PC-9 (cell line): ENCODE results near the gene TNFRSF1A. TPM values are rescaled to one million over a fixed set of nuclear protein-coding genes. Genes with fewer than 3 reads are reported as not detected.

ENCODE experiments used
- BruUV-seq: library from RNA; stranded (reverse); fragments of 400-500 nt; replicated peaks from 2 replicates; lab custom pipeline; 2021; lab: Mats Ljungman, UMichigan
- CTCF ChIA-PET: fragments of 300-600 bp; sonication (Branson Sonifier 250); formaldehyde crosslinking; loops from one replicate; lab custom pipeline; 2022; ENCODE audit warnings: antibody characterized with exemption; lab: Charles Lee
- POLR2A ChIA-PET: fragments of 300-600 bp; sonication (Branson Sonifier 250); formaldehyde crosslinking; loops from one replicate; lab custom pipeline; 2022; ENCODE audit warnings: antibody characterized with exemption; ENCODE audit not compliant: unreplicated experiment; lab: Charles Lee
- DNase-seq, 2 experiments: peaks; one replicate each; pipeline versions ENCODE4 v3.0.0 to v3.0.0-alpha.2; 2015 to 2022; ENCODE audit warnings: mixed read lengths in 1 of 2
- H2AFZ ChIP-seq: fragments of 200-600 bp; sonication (generic); 2 replicates; pipeline ENCODE4 v1.8.1; 2017; ENCODE audit warnings: antibody characterized with exemption
- H3F3A ChIP-seq: fragments of 200-600 bp; sonication (generic); 2 replicates; pipeline ENCODE4 v1.8.1; 2017; ENCODE audit warnings: antibody characterized with exemption, mild to moderate bottlenecking, low read depth; ENCODE audit not compliant: insufficient read depth
- H3K27ac ChIP-seq: fragments of 200-600 bp; sonication (generic); 2 replicates; pipeline ENCODE4 v1.6.1; 2016; ENCODE audit warnings: mixed run types
- H3K27me3 ChIP-seq: fragments of 200-600 bp; sonication (generic); 2 replicates; pipeline ENCODE4 v1.6.1; 2016; ENCODE audit warnings: low read depth, mixed run types; ENCODE audit not compliant: insufficient read depth
- H3K36me3 ChIP-seq: fragments of 200-600 bp; sonication (generic); 2 replicates; pipeline ENCODE4 v1.6.1; 2016; ENCODE audit warnings: low read depth, mixed run types
- H3K4me1 ChIP-seq: fragments of 200-600 bp; sonication (generic); replicated peaks from 2 replicates; pipeline ENCODE4 v1.6.1; 2016; ENCODE audit warnings: mixed run types; ENCODE audit not compliant: insufficient read depth
- H3K4me2 ChIP-seq: fragments of 200-600 bp; sonication (generic); 2 replicates; pipeline ENCODE4 v1.6.1; 2017; ENCODE audit warnings: mixed run types
- H3K4me3 ChIP-seq: fragments of 200-600 bp; sonication (generic); 2 replicates; pipeline ENCODE4 v1.6.1; 2016; ENCODE audit warnings: mixed run types
- H3K79me2 ChIP-seq: fragments of 200-600 bp; sonication (generic); 2 replicates; pipeline ENCODE4 v1.6.1; 2017; ENCODE audit warnings: low read depth, mixed run types
- H3K9me2 ChIP-seq: fragments of 200-600 bp; sonication (generic); 2 replicates; pipeline ENCODE4 v1.8.1; 2017; ENCODE audit warnings: mild to moderate bottlenecking; ENCODE audit not compliant: insufficient read depth
- H3K9me3 ChIP-seq: fragments of 200-600 bp; sonication (generic); 2 replicates; pipeline ENCODE4 v1.8.1; 2016; ENCODE audit warnings: low read depth; ENCODE audit not compliant: insufficient read depth
- H4K20me1 ChIP-seq: fragments of 200-600 bp; sonication (generic); 2 replicates; pipeline ENCODE4 v1.8.1; 2017; ENCODE audit not compliant: insufficient read depth
- EZH2 ChIP-seq: fragments of 200-600 bp; sonication (generic); IDR thresholded peaks from 2 replicates; pipeline ENCODE4 v1.8.0; 2017; ENCODE audit warnings: antibody characterized with exemption, low read depth
- intact Hi-C: fragments of 100-400 bp; cut with micrococcal nuclease; formaldehyde crosslinking; loops from one replicate; pipeline ENCODE4 v1.10.0; 2022; ENCODE audit not compliant: unreplicated experiment
- total RNA-seq: library from RNA; stranded (reverse); gene quantifications from 2 replicates; pipeline ENCODE4 v1.2.3, GENCODE V29; 2021
- TF ChIP-seq, protein P1 (sequence below): fragments of 200-600 bp; sonication (generic); conservative IDR thresholded peaks from 2 replicates; pipeline ENCODE4 v1.6.1; 2017; ENCODE audit warnings: mixed run types, antibody characterized with exemption, mild to moderate bottlenecking, moderate library complexity

Gene TNFRSF1A
- total RNA-seq, 1 experiment from 2014 or later: 165 TPM

DNA sequence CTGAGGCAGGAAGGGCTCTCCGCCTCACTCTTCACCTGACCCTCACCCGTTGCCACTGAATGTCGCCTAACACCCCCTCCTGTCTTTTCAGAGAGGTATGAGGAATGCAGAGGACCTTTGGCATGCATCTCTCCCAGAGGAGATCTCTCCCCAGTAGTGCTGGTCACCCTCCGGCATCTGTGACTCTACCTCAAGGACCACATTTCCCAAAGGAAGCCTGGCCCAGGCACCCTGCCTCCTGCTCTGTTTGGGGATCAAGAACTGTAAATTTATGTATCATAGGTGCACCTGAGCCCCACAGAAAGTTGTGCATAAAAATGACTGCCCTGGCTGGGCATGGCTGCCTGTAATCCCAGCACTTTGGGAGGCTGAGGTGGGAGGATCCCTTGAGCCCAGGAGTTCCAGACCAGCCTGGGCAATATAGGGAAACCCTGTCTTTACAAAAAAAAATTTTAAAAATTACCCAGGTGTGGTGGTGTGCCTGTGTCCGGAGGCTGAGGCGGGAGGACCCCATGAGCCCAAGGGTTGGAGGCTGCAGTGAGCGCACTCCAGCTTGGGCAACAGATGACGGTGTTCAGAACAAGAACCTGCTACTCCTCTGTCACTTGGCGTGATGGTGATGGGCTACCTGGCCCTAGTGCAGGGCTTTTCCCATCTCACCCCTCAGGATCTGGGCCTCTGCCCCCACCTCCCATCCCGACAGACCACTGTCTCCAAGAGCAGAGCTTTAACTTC, 13.7 kb downstream of the TNFRSF1A start:
- no peak overlapping the region for H2AFZ ChIP-seq
- ChIA-PET CTCF (no interaction called here), POLR2A (interaction anchor here (0.5 to 0.6 kb wide), 2 partner anchors 43 to 125 kb away, joined by 3 read pairs; no protein-coding TSS in a partner anchor)
- intact Hi-C loops: no loop called here
- H3K9me2 ChIP-seq: no peaks in the 10 kb centered on the region
- H3K79me2 ChIP-seq: peaks cover 28% of the 10 kb centered on the region
- no peak for TF ChIP-seq EZH2
- TF ChIP-seq, protein P1, sequence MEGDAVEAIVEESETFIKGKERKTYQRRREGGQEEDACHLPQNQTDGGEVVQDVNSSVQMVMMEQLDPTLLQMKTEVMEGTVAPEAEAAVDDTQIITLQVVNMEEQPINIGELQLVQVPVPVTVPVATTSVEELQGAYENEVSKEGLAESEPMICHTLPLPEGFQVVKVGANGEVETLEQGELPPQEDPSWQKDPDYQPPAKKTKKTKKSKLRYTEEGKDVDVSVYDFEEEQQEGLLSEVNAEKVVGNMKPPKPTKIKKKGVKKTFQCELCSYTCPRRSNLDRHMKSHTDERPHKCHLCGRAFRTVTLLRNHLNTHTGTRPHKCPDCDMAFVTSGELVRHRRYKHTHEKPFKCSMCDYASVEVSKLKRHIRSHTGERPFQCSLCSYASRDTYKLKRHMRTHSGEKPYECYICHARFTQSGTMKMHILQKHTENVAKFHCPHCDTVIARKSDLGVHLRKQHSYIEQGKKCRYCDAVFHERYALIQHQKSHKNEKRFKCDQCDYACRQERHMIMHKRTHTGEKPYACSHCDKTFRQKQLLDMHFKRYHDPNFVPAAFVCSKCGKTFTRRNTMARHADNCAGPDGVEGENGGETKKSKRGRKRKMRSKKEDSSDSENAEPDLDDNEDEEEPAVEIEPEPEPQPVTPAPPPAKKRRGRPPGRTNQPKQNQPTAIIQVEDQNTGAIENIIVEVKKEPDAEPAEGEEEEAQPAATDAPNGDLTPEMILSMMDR: no peak
- peaks cover 71% of the 10 kb centered on the region for H3F3A ChIP-seq
- peaks cover 16% of the 10 kb centered on the region for H4K20me1 ChIP-seq
- no peak overlapping the region for H3K4me2 ChIP-seq
- peaks cover 34% of the 10 kb centered on the region for H3K4me1 ChIP-seq
- H3K4me3 ChIP-seq: no peak overlapping the region
- peaks cover 41% of the 10 kb centered on the region for H3K36me3 ChIP-seq
- BruUV-seq: TSS peak; percentile 16
- no peak for DNase-seq
- no peaks in the 10 kb centered on the region for H3K27me3 ChIP-seq
- no peaks in the 10 kb centered on the region for H3K9me3 ChIP-seq
- no peak overlapping the region for H3K27ac ChIP-seq

DNA sequence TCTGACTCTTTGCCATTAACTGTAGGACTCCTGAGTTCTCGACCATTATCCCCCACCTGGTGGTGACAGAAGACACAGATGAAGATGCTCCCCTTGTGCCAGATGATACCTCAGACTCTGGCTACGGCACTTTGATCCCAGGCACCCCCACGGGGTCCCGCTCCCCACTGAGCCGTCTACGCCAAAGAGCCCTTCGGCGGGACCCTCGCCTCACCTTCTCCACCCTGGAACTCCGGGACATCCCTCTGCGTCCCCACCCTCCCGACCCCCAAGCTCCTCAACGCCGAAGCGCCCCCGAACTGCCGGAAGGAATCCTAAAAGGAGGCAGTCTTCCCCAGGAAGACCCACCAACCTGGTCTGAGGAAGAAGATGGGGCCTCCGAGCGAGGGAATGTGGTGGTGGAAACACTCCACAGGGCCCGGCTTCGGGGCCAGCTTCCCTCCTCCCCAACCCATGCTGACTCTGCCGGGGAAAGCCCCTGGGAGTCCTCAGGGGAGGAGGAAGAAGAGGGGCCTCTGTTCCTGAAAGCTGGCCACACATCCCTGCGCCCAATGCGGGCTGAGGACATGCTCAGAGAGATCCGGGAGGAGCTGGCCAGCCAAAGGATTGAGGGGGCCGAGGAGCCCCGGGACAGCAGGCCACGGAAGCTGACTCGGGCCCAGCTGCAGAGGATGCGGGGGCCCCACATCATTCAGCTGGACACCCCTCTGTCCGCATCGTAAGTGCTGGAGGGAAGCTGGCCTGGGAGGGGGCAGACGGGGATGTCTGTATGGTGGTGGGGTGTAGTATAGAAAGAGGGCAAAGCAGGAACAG, 14.4 kb downstream of the TNFRSF1A start:
- CTCF ChIA-PET: interaction anchor here (2.2 kb wide), 1 partner anchor 138 kb away, joined by 12 read pairs; no protein-coding TSS in a partner anchor
- Histone ChIP-seq H3K27me3 (no peaks in the 10 kb centered on the region), H2AFZ (no peak overlapping the region), H3K9me2 (no peaks in the 10 kb centered on the region), H4K20me1 (peaks cover 16% of the 10 kb centered on the region), H3K36me3 (peaks cover 35% of the 10 kb centered on the region), H3K4me2 (no peak overlapping the region), H3K4me3 (no peak overlapping the region), H3K4me1 (peaks cover 34% of the 10 kb centered on the region), H3F3A (peaks cover 71% of the 10 kb centered on the region), H3K27ac (no peak overlapping the region), H3K79me2 (peaks cover 25% of the 10 kb centered on the region), H3K9me3 (no peaks in the 10 kb centered on the region)
- intact Hi-C loops: no loop called here
- no TSS peak for BruUV-seq
- POLR2A ChIA-PET: interaction anchor here (0.6 to 0.7 kb wide), 3 partner anchors 15 to 337 kb away, joined by 3 to 6 read pairs (median 5); no protein-coding TSS in a partner anchor
- no peak for TF ChIP-seq EZH2
- TF ChIP-seq, protein P1: no peak
- DNase-seq: no peak
